Peyer's patch (tissue), 4 donors: ENCODE data around the gene COL16A1. TPM values are rescaled to one million over a fixed set of nuclear protein-coding genes. Genes with fewer than 3 reads are reported as not detected.

ENCODE experiments used
- DNase-seq, 3 donors: peaks; one replicate each; pipeline ENCODE4 v3.0.0-alpha.2; 2017 to 2019
- H3K27ac ChIP-seq, 4 donors: fragments of 200-600 bp; sonication (generic); one replicate each; pipeline ENCODE4 v1.5.1; 2016 to 2019
- H3K27me3 ChIP-seq, 2 donors: fragments of 200-600 bp; sonication (generic); one replicate each; pipeline ENCODE4 v1.5.1; 2019
- H3K36me3 ChIP-seq, 3 donors: fragments of 200-600 bp; sonication (generic); one replicate each; pipeline ENCODE4 v1.5.1; 2016 to 2019
- H3K4me1 ChIP-seq, 4 donors: fragments of 200-600 bp; sonication (generic); one replicate each; pipeline ENCODE4 v1.5.1; 2016 to 2019
- H3K4me3 ChIP-seq, 4 donors: fragments of 200-600 bp; sonication (generic); 1 replicate in 3 of 4; 2 replicates in 1 of 4; pipeline ENCODE4 v1.5.1; 2016 to 2019; ENCODE audit warnings: mild to moderate bottlenecking in 1 of 4
- H3K9me3 ChIP-seq, 4 donors: fragments of 200-600 bp; sonication (generic); one replicate each; pipeline ENCODE4 v1.5.1; 2016 to 2019; ENCODE audit warnings: mild to moderate bottlenecking in 1 of 4
- POLR2A ChIP-seq, 2 donors: fragments of 450-650 bp; IDR thresholded peaks; one replicate each; pipeline ENCODE4 v1.5.1; 2017; ENCODE audit warnings: antibody characterized with exemption in 2 of 2, mild to moderate bottlenecking in 2 of 2, moderate library complexity in 2 of 2
- total RNA-seq, 4 donors: library from RNA; depleted of rRNA; stranded (reverse); fragments of >200 nt; gene quantifications; one replicate each; pipeline ENCODE4 v1.1.0, GENCODE V29; 2016
- TF ChIP-seq, protein P1 (sequence below), 6 experiments: fragments of 450-650 bp in 4 of 6; fragments of 200-600 bp in 2 of 6; sonication (generic) in 1 of 6; IDR thresholded peaks; one replicate each; pipeline ENCODE4 v1.5.1; 2017 to 2019; ENCODE audit warnings: antibody characterized with exemption in 6 of 6, mild to moderate bottlenecking in 3 of 6, moderate library complexity in 1 of 6

The COL16A1 gene
- total RNA-seq, 4 donors from 2014 or later, result 18.2 to 201 (median 58.3) TPM

- Histone ChIP-seq H3K36me3 (no peaks in the 10 kb centered on the region), H3K9me3 (no peaks in the 10 kb centered on the region)
- DNase-seq, result no peak
Observed at GRCh38 chr1:31679676-31680230, 24.1 kb downstream of the COL16A1 start.

GRCh38 chr1:31679091-31679490 is 24.7 kb downstream of the COL16A1 start:
- H3K27me3 ChIP-seq, result no peaks in the 10 kb centered on the region
- H3K36me3 ChIP-seq, result no peaks in the 10 kb centered on the region
- no peak overlapping the region for H3K27ac ChIP-seq
- no peaks in the 10 kb centered on the region for H3K4me1 ChIP-seq
- TF ChIP-seq, protein P1, sequence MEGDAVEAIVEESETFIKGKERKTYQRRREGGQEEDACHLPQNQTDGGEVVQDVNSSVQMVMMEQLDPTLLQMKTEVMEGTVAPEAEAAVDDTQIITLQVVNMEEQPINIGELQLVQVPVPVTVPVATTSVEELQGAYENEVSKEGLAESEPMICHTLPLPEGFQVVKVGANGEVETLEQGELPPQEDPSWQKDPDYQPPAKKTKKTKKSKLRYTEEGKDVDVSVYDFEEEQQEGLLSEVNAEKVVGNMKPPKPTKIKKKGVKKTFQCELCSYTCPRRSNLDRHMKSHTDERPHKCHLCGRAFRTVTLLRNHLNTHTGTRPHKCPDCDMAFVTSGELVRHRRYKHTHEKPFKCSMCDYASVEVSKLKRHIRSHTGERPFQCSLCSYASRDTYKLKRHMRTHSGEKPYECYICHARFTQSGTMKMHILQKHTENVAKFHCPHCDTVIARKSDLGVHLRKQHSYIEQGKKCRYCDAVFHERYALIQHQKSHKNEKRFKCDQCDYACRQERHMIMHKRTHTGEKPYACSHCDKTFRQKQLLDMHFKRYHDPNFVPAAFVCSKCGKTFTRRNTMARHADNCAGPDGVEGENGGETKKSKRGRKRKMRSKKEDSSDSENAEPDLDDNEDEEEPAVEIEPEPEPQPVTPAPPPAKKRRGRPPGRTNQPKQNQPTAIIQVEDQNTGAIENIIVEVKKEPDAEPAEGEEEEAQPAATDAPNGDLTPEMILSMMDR (IDR thresholded peaks at IDR 0.05), result no peak
- TF ChIP-seq POLR2A (IDR thresholded peaks at IDR 0.05), result no peak
- DNase-seq, result no peak
- H3K9me3 ChIP-seq, result no peaks in the 10 kb centered on the region
- H3K4me3 ChIP-seq, result no peak overlapping the region

More at GRCh38 chr1:31679676-31680230, 24.1 kb downstream of the COL16A1 start:
- Histone ChIP-seq H3K27ac (no peak overlapping the region), H3K4me1 (no peaks in the 10 kb centered on the region), H3K27me3 (no peaks in the 10 kb centered on the region), H3K4me3 (no peak overlapping the region)
- TF ChIP-seq POLR2A (IDR thresholded peaks at IDR 0.05), result no peak
- TF ChIP-seq, protein P1 (IDR thresholded peaks at IDR 0.05), result no peak

DNA sequence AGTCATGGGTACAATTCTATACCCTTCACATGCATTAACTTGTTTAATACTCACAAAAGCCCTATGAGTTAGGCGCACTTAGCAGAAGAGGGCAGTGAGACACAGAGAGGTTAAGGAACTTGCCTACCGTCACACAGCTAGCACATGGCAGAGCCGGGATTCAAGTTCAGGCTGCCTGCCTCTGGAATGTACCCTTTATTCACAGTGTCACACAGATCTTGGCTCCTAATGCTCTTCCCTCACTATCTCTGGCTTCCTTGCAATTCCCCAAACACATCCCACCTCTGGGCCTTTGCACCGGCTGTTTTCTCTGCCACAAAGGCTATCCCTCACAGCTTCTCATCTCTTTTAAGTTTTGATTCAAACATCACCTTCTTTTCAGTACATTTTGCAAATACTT is 25.1 kb downstream of the COL16A1 start:
- Histone ChIP-seq H3K4me3 (no peak overlapping the region), H3K4me1 (no peaks in the 10 kb centered on the region), H3K27ac (no peak overlapping the region), H3K9me3 (no peaks in the 10 kb centered on the region), H3K27me3 (no peaks in the 10 kb centered on the region), H3K36me3 (no peaks in the 10 kb centered on the region)
- no peak for DNase-seq
- TF ChIP-seq, protein P1 (IDR thresholded peaks at IDR 0.05), result no peak
- no peak for TF ChIP-seq POLR2A (IDR thresholded peaks at IDR 0.05)

- H3K9me3 ChIP-seq, result no peaks in the 10 kb centered on the region
- TF ChIP-seq, protein P1 (IDR thresholded peaks at IDR 0.05), result no peak
- TF ChIP-seq POLR2A (IDR thresholded peaks at IDR 0.05), result no peak
- DNase-seq, result no peak
- H3K4me3 ChIP-seq, result no peak overlapping the region
- H3K27me3 ChIP-seq, result no peaks in the 10 kb centered on the region
- H3K27ac ChIP-seq, result no peak overlapping the region
- no peaks in the 10 kb centered on the region for H3K4me1 ChIP-seq
- H3K36me3 ChIP-seq, result no peaks in the 10 kb centered on the region
Observed at GRCh38 chr1:31677949-31678348, 25.9 kb downstream of the COL16A1 start.

DNA sequence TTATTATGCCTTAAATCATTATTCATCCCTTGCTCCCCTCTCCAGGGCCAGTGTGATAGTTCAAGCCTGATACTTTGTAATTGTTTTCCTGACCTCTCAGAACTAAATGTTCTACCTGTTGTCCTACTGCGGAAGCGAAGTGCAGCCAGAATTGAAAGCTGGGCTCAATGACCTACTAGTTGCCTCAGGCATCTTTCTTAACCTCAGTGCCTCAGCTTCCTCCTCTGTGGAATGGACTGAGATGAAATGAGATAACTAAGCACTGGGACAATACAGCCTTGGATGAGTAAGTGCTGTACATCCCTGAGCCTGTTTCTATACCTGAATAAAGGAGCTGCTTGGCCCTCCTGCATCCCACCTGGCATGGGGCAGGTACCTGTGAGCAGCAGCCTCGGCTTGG is 26.4 kb downstream of the COL16A1 start:
- no peak overlapping the region for H3K4me3 ChIP-seq
- H3K27me3 ChIP-seq, result no peaks in the 10 kb centered on the region
- no peak for DNase-seq
- no peak overlapping the region for H3K27ac ChIP-seq
- TF ChIP-seq POLR2A (IDR thresholded peaks at IDR 0.05), result no peak
- TF ChIP-seq, protein P1 (IDR thresholded peaks at IDR 0.05), result no peak
- H3K9me3 ChIP-seq, result no peaks in the 10 kb centered on the region
- no peaks in the 10 kb centered on the region for H3K36me3 ChIP-seq
- H3K4me1 ChIP-seq, result no peaks in the 10 kb centered on the region

DNA sequence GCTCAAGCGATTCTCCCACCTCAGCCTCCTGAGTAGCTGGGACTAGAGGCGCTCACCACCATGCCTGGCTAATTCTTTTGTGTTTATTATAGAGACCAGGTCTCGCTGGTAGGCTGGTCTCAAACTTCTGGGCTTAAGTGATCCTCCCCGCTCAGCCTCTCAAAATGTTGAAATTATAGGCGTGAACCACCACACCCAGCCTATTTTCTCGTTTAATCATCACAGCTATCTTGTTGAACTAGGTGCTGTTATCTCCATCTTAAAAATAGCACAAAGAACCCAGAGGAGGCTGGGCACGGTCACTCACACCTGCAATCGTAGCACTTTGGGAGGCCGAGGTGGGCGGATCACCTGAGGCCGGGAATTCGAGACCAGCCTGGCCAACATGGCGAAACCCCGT is 28.1 kb downstream of the COL16A1 start:
- DNase-seq, result no peak
- Histone ChIP-seq H3K9me3 (no peaks in the 10 kb centered on the region), H3K27me3 (no peaks in the 10 kb centered on the region), H3K4me1 (peaks cover 0 to 5% (median 0%) of the 10 kb centered on the region in 4 donors), H3K4me3 (no peak overlapping the region), H3K27ac (no peak overlapping the region), H3K36me3 (no peaks in the 10 kb centered on the region)
- no peak for TF ChIP-seq POLR2A (IDR thresholded peaks at IDR 0.05)
- TF ChIP-seq, protein P1 (IDR thresholded peaks at IDR 0.05), result no peak
